ENCODE results near the gene ZSCAN18.

ZSCAN18 gene

DNA sequence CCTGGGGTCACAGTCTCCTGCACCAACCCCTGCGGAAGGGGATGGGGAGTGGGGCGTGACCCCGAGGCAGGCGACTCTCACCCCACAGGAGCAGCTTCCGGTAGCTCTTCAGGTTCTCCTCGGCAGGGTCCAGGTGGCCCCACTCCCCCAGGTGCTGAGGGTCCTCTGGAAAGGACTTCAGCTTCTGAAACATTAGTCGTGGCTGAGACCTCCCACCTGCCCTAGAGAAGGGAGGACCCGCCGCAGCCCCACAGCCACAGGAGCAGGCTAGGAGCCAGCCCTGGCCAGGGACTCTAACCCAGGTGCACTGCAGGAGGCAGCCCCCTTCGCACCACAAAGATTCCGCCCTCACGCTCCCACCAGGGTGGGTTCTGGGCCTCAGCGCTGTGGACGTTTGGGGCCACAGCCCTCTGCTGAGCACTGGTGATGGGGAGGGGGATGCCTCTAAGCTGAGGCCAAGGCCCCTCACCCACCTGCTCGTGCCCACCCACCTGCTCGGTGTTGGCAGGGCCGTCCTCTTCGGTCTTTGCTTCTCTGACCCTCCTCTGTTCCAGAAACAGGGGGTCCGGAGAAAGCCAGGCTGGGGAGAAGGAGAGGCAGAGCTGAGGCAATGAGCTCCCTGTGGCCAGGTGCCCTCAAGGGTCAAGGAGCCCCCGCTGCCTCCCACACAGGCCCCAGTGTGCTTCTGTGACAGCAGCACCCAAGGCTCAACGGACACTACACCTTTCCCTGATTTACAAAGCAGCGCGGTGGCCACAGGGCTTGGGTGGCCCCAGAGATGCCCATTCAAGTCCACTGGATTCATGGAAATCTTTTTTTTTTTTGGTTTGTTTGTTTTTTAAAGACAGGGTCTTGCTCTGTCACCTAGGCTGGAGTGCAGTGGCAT is 11.0 kb downstream of the ZSCAN18 start:
- in situ Hi-C loops (cut with MboI; ENCODE audit: low sequenced_read_pairs) = no loop called here

DNA sequence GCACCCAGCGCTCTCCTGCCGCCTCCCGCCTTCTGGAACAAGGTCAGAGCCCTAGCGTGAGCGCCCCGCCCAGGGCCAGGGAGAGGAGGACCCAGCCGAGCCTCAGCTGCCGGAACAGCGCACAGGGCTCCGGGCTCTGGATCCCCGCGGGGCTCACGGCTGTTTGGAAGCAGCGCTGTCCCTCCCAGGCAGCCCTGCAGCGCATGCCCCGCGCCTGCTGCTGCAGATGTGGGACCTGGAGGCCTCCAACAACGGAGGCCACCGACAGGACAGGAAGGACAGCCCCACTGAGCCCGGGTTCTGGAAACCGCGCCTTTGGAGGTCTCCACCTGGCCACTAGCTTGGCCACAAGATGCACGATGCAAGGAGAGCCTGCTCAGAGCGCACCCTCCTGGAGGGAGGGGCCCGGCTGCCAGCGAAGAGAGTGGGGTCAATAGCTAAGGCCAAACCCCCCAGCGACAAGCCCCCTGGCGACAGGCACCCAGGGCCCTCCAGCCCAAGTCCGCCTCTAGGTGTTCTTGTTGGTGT is 12.6 kb downstream of the ZSCAN18 start:
- in situ Hi-C loops (cut with MboI; ENCODE audit: low sequenced_read_pairs) = no loop called here

DNA sequence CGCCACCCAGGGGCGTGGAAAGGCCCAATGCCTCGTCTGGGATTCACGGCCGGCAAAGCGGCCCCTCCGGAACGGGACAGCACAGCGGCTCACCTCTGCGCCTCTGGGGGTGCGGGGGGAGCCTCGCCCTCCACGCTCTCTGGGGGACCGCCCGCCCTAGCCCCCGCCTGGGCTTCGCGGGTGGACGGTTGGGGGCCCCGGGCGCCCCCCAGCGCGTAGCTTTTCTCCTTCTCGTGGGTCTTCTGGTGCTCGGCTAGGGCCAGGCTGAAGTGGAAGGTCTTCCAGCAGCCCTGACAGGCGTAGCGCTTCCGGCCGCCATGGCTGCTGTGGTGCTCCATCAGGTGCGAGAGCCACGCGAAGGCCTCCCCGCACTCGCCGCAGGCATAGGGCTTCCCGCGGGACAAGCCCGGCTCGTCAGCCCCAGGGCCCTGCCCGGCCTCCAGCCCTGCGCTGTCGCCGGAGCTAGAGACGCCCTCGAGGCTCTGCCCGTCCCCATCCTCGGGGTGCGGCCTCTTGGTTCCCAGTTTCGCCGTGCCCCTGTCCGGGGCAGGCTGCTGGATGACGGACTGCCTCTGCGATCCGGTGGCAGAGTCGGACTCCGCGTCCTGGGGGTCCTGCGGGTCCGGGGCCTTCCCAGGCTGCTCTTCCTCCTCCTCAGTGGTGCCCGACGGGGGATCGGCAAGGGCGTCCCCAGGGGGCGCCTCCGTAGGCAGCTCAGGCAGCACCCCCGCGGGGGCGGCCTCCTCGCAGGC is 13.3 kb downstream of the ZSCAN18 start:
- in situ Hi-C loops (cut with MboI; ENCODE audit: low sequenced_read_pairs) = no loop called here

DNA sequence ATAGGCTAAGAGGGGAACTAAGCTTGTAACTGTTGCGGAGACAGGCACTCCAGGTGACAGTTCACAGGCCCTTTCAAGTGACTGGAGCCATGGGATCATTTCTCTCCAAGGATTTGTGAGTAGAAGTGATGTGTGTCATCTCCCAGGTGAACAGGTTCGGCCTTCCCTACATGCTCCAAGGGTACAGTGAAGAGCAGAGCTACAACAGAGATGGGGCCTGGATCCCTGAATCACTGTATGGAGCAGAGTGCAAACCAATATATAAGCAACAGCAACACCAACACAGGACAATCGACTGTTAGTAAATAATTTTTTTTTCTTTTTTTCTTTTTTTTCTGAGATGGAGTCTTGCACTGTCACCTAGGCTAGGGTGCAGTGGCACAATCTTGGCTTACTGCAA is 15.0 kb downstream of the ZSCAN18 start:
- in situ Hi-C loops (cut with MboI; ENCODE audit: low sequenced_read_pairs) = no loop called here

DNA sequence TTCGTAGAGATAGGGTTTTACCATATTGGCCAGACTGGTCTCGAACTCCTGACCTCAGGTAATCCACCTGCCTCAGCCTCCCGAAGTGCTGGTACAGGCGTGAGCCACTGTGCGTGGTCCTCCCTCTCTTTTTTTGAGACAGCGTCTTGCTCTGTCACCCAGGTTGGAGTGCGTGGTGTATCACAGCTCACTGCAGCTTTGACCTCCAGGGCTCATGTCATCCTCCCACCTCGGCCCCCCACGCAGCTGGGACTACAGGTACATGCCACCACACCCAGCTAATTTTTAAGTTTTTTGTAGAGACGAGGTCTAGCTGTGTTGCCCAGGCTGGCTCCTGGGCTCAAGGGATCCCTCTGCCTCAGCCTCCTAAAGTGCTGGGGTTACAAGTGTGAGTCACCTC is 18.2 kb downstream of the ZSCAN18 start:
- in situ Hi-C loops (cut with MboI; ENCODE audit: low sequenced_read_pairs) = no loop called here

DNA sequence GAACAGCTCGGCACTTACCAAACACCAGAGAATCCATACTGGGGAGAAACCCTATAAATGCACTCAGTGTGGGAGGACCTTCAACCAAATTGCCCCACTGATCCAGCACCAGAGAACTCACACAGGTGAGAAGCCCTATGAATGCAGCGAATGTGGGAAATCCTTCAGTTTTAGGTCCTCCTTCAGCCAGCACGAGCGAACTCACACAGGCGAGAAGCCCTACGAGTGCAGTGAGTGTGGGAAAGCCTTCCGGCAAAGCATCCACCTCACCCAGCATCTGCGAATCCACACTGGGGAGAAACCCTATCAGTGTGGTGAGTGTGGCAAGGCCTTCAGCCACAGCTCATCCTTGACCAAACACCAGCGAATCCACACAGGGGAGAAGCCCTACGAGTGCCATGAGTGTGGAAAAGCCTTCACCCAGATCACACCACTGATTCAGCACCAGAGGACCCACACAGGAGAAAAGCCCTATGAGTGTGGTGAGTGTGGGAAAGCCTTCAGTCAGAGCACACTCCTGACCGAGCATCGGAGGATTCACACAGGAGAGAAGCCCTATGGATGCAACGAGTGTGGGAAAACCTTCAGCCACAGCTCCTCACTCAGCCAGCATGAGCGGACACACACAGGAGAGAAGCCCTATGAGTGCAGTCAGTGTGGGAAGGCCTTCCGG is 30.7 kb downstream of the ZSCAN18 start:
- in situ Hi-C loops (cut with MboI; ENCODE audit: low sequenced_read_pairs) = no loop called here

DNA sequence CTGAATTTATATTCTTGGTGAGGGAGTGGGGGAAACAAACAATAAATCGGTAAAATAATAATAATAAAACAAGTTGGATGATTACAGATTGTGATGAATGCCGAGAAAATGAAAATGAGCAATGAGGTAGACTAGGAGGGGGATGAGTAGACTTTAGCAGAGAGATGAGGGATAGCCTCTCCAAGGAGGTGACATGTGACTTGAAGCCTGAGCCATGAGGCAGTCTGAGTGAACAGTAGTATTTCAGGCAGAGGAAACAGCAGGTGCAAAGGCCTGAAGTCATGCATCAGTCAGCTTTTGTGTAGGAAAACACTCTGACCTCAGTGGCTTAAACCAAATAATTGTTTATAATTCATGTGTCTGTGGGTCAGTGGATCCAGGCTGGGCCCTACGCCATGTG is 34.3 kb downstream of the ZSCAN18 start:
- in situ Hi-C loops (cut with MboI; ENCODE audit: low sequenced_read_pairs) = no loop called here

DNA sequence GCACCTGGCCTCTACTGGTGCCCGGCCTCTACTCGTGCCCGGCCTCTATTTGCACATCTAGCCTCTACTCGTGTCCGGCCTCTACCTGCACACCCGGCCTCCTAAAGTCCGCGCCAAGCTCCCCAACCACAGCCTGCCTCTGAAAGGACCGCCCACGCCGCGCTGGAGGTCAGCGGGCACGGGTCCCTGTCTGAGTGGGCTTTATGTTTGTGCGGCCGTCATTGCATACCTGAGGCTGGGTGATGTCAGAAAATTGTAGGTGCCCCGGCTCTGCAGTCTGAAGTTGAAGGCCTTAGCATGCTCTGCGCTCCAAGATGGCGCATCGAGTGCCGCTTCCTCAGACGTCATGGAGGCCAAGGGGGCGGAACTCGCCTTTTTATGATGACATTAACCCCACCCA is 37.8 kb downstream of the ZSCAN18 start:
- in situ Hi-C loops (cut with MboI; ENCODE audit: low sequenced_read_pairs) = no loop called here

DNA sequence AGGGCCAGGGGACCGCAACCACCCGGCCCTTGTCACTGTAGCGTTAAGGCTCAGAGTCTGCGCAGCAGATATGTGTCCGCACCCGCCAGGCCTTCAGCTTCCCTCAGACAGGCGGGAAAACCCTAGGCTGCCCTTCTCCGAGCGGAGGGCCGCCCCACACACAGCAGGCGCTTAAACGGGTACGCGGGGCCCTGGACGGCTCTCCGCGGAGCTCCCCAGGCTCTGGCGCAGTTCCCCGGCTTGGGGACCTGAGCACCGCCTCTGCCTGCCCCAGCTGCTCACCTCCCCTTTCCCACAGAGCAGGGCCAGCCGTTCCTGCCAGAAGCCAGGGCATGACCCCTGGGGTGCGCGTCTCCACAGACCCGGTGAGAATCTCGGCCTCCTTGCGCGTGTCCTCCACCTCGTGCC is 38.4 kb downstream of the ZSCAN18 start:
- in situ Hi-C loops (cut with MboI; ENCODE audit: low sequenced_read_pairs) = no loop called here

DNA sequence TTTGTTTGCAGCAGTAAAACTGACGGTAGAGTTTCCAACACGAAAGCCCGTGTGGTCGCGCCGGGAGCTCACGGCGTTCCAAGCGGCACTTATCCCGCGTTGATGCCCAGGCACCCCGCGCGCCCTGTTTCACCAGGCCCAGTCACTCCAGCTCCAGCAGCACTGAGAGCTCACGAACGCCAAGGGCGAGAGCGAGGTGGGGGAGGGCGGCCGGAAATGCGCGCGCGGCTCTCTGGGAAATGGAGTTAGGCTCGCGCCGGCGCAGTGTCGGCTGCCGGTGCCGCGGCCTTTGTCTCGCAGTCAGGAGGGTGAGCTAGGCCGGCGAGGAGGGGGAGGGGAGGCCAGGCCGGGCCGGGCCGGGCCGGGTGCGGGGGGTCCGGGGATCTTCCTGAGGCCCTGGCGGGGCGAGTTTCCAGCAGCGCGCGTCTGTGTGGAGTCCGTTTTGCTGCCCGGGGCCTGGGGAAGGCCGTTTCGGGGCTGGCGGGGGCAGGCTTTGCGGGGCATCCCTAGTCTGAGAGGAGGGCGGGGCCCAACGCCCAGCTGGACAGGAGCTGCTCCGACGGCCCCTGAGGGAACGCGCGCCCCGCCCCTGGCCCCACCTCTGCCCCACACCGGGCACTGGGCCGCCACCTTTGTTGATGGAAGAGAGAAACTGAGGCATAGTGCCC is 38.9 kb downstream of the ZSCAN18 start, which contains the start of gene ZNF135:
Gene ZNF135, plus strand, starts transcription at position 280 of the 668 bp plus-strand sequence. CDS start 721 bp downstream, outside the sequence.
- in situ Hi-C loops (cut with MboI; ENCODE audit: low sequenced_read_pairs) = no loop called here

DNA sequence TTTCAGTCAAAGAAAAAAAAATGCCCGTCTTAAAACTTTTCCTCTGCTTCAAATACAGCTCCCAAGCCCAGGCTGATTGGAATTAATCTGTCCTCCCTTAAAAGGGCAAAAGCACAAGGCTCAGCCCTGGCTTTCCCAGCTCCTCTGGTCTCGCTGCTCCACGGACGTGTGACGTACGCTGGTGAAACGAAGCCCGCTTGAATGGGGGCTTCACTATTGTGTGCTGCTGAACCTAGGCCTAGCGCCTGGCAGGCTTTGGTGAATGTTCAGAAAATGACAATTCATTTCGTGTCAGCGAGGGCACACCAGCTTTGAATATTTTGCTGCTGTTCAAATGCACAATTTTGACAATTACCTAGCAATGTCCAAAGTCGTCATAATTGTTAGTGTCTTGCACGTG is 39.6 kb downstream of the ZSCAN18 start:
- in situ Hi-C loops (cut with MboI; ENCODE audit: low sequenced_read_pairs) = no loop called here

DNA sequence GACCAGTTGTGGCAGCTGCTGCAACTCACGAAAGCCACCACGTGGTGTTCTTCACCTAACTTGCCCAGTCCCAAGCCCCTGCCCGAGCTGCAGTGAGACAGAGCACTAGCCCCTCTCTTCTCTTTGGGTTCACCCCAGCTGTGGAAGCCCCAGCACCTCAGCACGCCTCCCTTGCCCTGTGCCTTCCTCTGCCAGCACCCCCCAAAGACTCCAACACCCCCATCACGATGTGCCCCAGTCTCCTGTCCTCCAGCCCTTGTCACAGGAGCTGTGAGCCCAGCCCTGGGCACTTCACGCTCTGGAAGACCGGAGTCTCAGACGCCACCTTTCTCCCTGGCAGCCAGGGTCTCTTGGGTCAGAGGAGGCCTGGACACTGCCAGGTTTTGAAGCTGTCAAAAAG is 41.2 kb downstream of the ZSCAN18 start:
- in situ Hi-C loops (cut with MboI; ENCODE audit: low sequenced_read_pairs) = no loop called here

DNA sequence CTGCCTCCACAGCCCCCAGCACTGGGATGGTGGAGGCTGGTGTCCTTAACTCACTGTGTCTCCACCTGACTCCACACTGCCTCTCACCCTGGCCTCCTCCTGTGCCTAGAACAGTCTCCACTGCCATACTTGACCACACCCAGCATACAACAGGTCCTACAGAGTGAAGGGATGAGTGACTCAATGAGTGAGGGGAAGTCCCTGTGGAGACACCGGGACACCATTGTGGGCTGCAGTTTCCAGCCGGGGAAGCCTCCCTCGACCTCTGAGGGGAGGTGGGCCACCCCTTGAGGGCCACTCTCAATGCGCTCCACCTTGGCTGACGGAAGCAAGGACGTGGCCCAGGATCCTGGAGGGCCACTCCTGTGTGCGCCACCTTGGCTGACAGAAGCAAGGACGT is 41.8 kb downstream of the ZSCAN18 start:
- in situ Hi-C loops (cut with MboI; ENCODE audit: low sequenced_read_pairs) = no loop called here

DNA sequence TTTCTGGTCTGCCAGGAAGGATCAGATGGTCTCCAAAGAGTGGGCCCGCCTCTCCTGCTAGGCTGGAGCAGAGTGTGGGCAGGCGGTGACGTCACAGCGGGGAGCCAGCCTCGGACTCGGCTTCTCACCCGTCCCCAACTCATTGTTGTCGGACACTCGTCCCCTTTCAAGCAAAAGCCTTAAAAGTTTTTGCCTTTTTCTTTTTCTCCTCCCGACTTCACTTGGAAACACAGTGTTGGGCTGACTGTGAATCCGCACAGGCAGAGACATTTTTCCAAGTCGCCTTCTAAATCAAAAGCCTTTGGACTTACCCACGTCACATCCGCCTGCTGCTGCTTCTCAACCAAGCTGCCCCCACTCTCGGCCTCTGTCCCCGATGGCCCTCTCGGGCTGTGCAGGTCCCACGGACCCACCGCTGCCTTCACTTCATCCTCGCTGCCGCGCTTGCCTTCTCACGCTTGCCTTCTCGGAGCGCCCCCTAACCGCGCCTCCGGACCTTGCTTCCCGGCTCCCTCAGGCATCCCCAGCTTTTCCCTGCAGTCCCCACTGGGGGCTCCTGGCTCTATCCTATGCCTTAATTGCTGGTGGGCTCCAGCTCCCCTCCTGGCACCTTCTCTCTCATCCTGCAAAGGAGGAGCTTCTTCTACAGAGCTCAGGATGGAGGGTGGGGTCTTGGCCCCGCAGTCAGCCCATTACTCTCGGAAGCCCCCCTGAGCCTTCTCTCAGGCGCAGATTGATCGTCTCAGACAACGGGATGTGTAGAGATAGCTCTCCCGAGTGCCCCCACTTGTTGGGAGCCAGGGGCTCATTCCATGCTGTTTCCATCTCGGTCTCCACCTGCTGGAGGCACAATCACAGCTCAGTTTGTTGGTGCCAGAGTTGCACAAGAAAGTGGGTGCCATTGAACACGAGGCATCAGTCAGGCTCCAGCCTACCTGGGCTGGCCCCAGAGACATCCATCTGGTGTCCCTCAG is 42.8 kb downstream of the ZSCAN18 start:
- in situ Hi-C loops (cut with MboI; ENCODE audit: low sequenced_read_pairs) = no loop called here

DNA sequence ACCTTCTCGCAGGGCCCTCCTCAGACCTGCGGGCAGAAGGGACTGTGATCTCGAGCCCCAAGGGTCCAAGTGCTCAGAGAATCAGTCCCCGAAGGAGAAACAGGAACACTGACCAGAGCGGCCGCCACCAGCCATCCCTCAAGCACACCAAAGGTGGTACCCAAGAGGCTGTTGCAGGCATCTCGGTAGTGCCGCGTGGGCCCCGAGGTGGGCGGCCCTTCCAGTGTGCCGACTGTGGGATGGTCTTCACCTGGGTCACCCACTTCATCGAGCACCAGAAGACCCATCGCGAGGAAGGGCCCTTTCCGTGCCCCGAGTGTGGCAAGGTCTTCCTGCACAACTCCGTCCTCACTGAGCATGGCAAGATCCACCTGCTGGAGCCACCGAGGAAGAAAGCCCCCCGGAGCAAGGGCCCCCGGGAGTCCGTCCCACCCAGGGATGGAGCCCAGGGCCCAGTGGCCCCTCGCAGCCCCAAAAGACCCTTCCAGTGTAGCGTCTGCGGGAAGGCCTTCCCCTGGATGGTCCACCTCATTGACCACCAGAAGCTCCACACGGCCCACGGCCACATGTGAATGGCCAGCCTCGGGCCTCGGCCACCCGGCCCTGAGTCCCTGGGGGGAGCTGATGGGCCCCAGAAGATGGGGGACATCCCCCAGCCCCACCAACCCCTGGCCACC is 44.4 kb downstream of the ZSCAN18 start:
- in situ Hi-C loops (cut with MboI; ENCODE audit: low sequenced_read_pairs) = no loop called here

DNA sequence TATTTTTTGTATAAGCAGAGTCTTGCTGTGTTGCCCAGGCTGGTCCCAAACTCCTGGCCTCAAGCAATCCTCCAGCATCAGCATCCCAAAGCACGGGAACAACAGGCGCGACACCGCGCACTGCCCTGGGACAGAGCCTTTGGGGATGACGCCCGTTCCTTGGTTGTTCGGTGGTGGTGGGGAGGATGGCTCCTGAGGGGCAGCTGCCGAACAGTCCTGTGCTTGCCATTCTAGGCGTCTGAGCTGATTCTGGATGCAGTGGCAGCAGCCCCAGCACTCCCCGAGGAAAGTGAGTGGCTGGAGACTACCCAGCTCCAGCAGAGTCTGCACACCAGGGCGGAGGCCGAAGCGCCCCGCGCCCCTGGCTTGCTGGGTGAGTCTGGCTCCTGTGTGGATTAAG is 45.8 kb downstream of the ZSCAN18 start:
- in situ Hi-C loops (cut with MboI; ENCODE audit: low sequenced_read_pairs) = no loop called here

DNA sequence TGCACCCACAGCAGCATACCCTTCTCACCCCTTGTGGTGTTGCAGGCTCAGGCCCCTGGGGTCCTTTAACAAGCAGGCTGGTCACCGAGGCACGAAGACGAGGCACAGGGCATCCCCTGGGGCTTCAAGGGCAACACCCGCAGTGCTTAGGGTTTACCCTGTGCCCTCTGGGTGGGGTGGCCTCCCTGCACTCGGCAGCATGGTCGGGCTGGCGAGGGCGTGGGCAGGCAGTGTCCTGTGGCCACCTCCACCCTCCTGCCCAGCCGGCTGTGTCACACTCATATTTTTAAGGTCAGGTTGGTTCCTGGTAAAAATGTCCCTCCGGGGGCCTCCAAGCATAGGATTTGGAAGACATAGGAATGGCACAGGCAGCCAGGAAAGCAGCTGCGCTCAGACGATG is 50.4 kb downstream of the ZSCAN18 start:
- in situ Hi-C loops (cut with MboI; ENCODE audit: low sequenced_read_pairs) = no loop called here

DNA sequence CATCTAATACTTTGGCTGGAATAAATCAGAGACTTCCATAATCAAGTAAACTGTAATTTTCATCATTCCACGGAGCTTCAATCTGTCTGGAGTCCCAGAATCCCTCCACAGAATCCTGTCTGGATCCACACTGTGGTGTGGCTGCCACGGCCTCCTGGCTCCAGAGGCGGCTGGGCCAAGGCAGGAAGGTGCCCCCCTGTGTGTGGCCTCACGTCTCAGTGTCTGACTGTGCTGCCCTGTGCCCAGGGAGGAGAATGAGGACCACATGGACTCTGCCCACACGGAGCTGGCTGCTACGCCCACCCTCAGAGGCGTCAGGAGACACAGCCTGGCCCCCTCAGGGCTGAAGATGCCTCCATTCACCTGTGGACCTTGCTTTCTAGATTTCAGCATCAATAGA is 51.2 kb downstream of the ZSCAN18 start:
- in situ Hi-C loops (cut with MboI; ENCODE audit: low sequenced_read_pairs) = no loop called here

DNA sequence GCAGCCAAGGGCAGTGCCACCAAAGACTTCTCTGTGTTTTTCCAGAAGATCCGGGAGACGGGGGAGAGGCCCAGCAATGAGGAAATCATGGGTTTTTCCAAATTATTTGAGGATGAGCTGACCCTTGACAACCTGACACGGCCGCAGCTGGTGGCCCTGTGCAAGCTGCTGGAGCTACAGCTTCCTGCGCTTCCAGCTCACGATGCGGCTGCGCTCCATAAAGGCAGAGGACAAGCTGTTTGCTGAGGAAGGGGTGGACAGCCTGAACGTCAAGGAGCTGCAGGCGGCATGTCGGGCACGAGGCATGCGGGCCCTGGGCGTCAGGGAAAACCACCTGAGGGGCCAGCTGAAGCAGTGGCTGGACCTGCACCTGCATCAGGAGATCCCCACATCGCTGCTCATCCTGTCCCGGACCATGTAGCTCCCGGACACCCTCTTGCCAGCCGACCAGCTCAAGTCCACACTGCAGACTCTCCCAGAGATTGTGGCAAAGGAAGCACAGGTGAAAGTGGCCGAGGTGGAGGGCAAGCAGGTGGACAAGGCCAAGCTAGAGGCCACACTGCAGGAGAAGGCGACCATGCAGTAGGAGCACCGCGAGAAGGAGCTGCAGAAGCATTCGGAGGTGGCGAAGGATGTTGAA is 52.5 kb downstream of the ZSCAN18 start:
- in situ Hi-C loops (cut with MboI; ENCODE audit: low sequenced_read_pairs) = no loop called here

Measured in HL-60/S4 treated with retinoic acid at 250 ng/mL for 4 days and 3 days (cell line).